AG08395 (cell line): ENCODE measurements around the gene FNDC10.

ENCODE experiments used
- DNase-seq: peaks from one replicate; pipeline ENCODE4 v3.0.0; 2012; ENCODE audit warnings: mixed read lengths, low spot score

The FNDC10 gene

DNA sequence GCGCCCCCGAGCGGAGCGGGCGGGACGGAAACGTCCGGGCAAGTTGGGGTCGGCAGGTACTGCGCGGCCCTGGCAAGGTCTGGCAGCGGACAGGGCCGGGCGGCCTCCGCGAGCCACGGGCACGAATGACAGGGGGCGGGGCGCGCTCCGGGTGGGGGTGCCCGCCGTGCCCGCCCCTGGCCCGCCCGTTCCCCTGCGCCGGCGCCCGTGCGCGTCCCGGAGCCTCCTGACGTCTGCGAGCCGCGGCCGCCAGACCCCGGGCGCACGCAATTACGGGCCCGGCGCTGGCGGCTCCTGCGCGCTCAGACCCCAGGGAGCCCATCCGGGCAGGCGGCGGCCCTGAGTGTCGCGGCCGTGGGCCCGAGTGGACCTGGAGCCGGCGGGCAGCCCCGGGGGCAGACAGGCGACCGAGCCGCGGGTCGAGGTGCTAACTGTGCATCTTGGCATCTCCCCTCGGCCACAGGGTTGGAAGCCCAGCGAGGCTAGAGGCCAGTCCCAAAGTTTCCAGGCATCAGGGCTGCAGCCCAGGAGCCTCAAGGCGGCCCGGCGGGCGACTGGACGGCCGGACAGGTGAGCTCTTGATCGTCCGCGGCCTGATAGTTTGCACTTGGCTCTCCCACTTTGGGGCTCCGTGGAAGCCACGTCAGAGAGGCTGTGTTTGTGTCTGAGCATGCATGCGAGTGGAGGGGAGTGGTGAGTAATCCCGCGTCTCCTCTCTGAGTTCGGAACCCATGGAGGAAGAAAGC, 16.3 kb upstream of the FNDC10 start:
- peak; percentile 71 for DNase-seq

DNA sequence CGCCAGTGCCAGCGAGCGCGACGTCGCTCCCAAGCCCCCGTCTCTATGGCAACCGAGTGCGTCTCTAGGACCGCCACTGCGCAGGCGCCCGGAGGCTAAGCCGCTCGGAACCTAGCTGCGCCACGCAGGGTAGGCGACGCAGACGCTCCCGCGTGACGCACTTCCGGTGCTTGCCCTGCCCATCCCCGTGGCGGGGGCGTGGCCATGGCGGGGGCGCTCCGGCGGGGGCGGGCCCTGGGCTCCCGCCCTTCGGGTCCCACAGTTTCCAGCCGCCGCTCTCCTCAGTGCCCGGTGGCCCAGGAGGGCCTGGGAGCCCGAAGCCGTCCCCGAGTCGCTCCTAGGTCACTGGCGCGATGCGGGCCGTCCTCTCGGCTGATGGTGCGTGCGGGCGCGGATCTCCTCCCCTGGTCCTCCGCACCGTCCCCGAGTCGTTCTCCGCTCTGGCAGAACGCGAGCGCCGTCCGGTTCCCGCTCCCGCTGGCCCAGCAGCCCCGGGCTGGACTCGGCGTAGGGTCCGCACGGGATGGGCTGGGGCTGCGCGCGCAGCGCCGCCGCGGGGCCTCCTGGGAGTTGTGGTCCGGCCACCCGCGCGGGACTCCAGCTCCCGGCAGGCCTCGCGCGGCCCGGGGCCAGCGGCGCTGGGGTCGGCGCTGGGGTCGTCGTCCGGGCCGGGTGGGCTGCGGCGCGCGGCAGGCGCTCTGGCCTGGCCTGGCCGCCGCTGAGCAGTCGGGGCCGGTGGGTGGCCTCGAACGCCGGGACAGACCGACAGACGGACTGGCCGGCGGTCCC, 15.5 kb upstream of the FNDC10 start, which contains the start of gene MIB2:
MIB2 (plus strand) TSS at position 245 of the 789 bp plus-strand sequence. CDS start 7,953 bp downstream, outside the sequence.
- peak; percentile 100 for DNase-seq

GRCh38 chr1:1614954-1615255, 15.0 kb upstream of the FNDC10 start:
- DNase-seq, result no peak

GRCh38 chr1:1614204-1614953, 14.4 kb upstream of the FNDC10 start:
- peak; percentile 62 for DNase-seq

DNA sequence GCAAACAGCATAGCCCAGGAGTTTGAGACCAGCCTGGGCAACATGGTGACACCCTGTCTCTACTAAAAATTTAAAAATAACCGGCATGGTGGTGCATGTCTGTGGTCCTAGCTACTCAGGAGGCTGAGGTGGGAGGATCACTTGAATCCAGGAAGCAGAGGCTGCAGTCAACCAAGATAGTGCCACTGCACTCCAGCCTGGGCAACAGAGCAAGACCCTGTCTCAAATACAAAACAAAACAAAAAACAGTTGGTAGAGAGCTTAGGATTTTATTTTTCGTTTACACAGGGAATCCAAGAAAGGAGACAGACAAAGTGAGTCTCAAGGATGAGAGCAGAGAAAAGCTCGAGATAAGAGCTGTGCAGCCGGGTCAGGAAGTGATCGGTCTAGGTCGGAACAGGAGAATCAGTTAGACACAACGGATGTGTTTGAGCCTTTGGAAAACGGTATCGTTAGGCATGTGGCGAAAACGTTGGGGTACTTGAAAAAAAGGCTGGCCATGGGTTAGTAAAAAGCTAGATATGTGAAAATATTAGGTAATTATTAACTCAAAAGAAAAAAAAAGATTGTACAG, 13.7 kb upstream of the FNDC10 start:
- DNase-seq, result no peak

DNA sequence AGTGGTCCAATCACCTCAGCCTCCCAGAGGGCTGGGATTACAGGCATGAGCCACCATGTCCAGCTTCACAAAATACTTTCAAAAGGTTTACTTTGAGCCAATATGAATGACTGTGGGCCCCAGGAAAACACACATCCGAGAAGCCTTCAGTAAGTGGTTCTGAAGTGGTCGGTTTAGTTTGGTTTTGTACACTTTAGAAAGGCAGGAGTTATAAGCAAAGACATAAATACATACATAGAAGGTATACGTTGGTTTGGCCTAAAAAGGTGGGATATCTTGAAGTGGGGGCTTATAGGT, 12.1 kb upstream of the FNDC10 start:
- DNase-seq, result no peak

- no peak for DNase-seq
Measured at GRCh38 chr1:1610796-1611195, 10.9 kb upstream of the FNDC10 start.

DNA sequence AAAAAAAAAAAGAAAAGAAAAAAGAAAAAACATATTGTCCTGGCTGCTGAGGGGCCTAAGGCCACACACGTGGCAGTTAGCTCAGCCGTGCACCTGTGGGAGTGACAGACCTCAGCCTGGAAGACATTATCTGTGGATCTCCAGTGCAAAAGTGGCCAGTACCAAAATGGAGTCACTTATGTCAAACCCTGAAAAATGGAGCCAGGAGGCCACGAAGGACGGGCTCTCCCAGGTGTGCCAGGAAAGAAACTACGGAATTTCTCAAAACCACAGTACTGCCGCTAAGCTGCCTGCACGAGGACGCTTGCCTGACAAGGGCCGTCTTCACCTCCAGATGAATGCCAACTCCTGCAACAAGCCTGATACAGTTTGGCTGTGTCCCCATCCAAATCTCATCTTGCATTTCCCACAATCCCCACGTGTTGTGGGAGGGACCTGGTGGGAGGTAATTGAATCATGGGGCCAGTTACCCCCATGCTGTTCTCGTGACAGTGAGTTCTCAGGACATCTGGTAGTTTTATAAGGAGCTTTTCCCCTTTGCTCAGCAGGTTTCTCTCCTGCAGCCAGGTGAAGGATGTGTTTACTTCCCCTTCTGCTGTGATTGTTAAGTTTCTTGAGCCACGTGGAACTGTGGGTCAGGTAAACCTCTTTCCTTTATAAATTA, 10.0 kb upstream of the FNDC10 start:
- DNase-seq, result no peak

DNA sequence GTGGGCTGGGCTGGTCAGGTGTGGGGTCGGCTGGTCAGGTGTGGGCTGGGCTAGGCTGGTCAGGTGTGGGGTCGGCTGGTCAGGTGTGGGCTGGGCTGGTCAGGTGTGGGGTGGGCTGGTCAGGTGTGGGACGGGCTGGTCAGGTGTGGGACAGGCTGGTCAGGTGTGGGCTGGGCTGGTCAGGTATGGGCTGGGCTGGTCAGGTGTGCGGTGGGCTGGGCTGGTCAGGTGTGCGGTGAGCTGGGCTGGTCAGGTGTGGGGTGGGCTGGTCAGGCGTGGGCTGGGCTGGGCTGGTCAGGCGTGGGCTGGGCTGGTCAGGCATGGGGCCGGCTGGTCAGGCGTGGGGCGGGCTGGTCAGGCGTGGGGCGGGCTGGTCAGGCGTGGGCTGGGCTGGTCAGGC, 6.3 kb upstream of the FNDC10 start:
- no peak for DNase-seq

DNA sequence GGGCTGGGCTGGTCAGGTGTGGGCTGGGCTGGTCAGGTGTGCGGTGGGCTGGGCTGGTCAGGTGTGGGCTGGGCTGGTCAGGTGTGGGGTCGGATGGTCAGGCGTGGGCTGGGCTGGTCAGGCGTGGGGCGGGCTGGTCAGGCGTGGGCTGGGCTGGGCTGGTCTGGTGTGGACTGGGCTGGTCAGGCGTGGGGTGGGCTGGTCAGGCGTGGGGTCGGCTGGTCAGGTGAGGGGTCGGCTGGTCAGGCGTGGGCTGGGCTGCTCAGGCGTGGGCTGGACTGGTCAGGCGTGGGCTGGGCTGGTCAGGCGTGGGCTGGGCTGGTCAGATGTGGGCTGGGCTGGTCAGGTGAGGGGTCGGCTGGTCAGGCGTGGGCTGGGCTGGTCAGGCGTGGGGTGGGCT, 5.8 kb upstream of the FNDC10 start:
- DNase-seq, result no peak

GRCh38 chr1:1605034-1605591, 5.2 kb upstream of the FNDC10 start:
- no peak for DNase-seq

GRCh38 chr1:1604374-1605033, 4.6 kb upstream of the FNDC10 start:
- no peak for DNase-seq

- DNase-seq, result no peak
Measured at GRCh38 chr1:1603671-1604373, 3.9 kb upstream of the FNDC10 start.

- no peak for DNase-seq
Measured at GRCh38 chr1:1602968-1603506, 3.1 kb upstream of the FNDC10 start.

GRCh38 chr1:1602304-1602967, 2.5 kb upstream of the FNDC10 start:
- no peak for DNase-seq

DNA sequence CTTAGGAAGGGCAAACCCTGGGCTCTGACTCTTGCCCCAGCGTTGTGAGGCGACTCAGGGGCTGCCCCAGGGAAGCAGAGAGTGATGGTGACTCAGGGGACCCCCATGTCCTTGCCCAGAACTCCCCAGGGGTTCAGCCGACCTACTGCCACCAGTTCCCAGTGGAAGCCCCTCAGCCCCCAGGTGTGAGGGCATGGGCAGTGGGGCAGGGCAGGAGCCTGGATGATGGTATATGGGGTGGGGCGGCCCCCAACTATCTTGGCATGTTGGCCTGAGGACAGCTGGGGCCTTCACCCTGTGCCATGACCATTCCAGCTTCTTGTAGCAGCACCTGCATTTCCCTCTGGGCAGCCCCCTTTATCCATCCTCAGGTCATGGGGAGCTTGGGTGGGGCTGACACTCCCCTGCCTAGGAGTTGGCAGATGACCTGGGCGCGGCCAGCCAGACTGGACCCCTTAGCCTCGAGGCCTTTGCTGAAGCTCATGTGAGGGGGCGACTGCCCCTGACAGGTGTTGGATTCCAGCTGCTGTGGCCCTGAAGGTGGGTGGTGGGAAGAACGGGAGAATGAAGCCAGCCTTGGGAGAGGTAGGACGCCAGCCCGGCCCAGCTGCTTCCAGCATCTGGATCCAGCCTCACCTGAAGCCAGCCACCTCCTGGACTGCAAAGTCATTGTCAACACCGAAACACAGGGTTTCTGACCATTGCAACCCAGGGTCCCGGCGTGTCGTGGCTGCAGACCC, 1.8 kb upstream of the FNDC10 start:
- DNase-seq, result no peak

GRCh38 chr1:1600861-1601563, 1.1 kb upstream of the FNDC10 start:
- no peak for DNase-seq
